Parathyroid adenoma (tissue), 2 donors: ENCODE measurements around the gene MCM9.

Experiments used
- H2AFZ ChIP-seq: fragments of 300-600 bp; sonication (generic); one replicate; pipeline ENCODE4 v1.7.0; 2017; ENCODE audit warnings: antibody characterized with exemption, mild to moderate bottlenecking
- H3K27ac ChIP-seq: fragments of 300-600 bp; sonication (generic); one replicate; pipeline ENCODE4 v1.7.0; 2017
- H3K27me3 ChIP-seq: fragments of 300-600 bp; sonication (generic); one replicate; pipeline ENCODE4 v1.7.0; 2017; ENCODE audit warnings: low read length; ENCODE audit not compliant: control insufficient read depth, insufficient read depth
- H3K36me3 ChIP-seq: fragments of 300-600 bp; sonication (generic); one replicate; pipeline ENCODE4 v1.7.0; 2017; ENCODE audit warnings: low read length; ENCODE audit not compliant: control insufficient read depth, insufficient read depth
- H3K4me1 ChIP-seq: fragments of 300-600 bp; sonication (generic); one replicate; pipeline ENCODE4 v1.7.0; 2017; ENCODE audit warnings: control low read depth
- H3K4me2 ChIP-seq: fragments of 300-600 bp; sonication (generic); one replicate; pipeline ENCODE4 v1.7.0; 2017; ENCODE audit warnings: low read length
- H3K4me3 ChIP-seq: fragments of 300-600 bp; sonication (generic); one replicate; pipeline ENCODE4 v1.7.0; 2017; ENCODE audit warnings: low read depth, low read length
- H3K79me2 ChIP-seq: fragments of 300-600 bp; sonication (generic); one replicate; pipeline ENCODE4 v1.7.0; 2017; ENCODE audit warnings: control low read depth
- H3K9ac ChIP-seq: fragments of 300-600 bp; sonication (generic); one replicate; pipeline ENCODE4 v1.7.0; 2017; ENCODE audit warnings: mild to moderate bottlenecking
- H3K9me3 ChIP-seq: fragments of 300-600 bp; sonication (generic); one replicate; pipeline ENCODE4 v1.7.0; 2017; ENCODE audit warnings: low read length; ENCODE audit not compliant: control insufficient read depth
- CTCF ChIP-seq: fragments of 300-600 bp; sonication (generic); IDR thresholded peaks from one replicate; pipeline ENCODE4 v1.7.0; 2017; ENCODE audit warnings: antibody characterized with exemption, mild to moderate bottlenecking
- donor health status: primary hyperparathyroidism.

The MCM9 gene

GRCh38 chr6:118782651-118783050 is 152.3 kb downstream of the MCM9 start:
- H3K27me3 ChIP-seq: no peaks in the 10 kb centered on the region
- H2AFZ ChIP-seq: no peak overlapping the region
- H3K9ac ChIP-seq: no peak overlapping the region
- H3K79me2 ChIP-seq: no peaks in the 10 kb centered on the region
- no peaks in the 10 kb centered on the region for H3K4me1 ChIP-seq
- no peak overlapping the region for H3K4me2 ChIP-seq
- no peaks in the 10 kb centered on the region for H3K9me3 ChIP-seq
- H3K4me3 ChIP-seq: no peak overlapping the region
- no peak overlapping the region for H3K27ac ChIP-seq
- H3K36me3 ChIP-seq: no peaks in the 10 kb centered on the region
- TF ChIP-seq CTCF: no peak

GRCh38 chr6:118781897-118782296 is 153.1 kb downstream of the MCM9 start:
- Histone ChIP-seq H3K27ac (no peak overlapping the region), H3K27me3 (no peaks in the 10 kb centered on the region), H3K36me3 (no peaks in the 10 kb centered on the region), H3K4me1 (no peaks in the 10 kb centered on the region), H3K9ac (no peak overlapping the region), H2AFZ (no peak overlapping the region), H3K4me2 (no peak overlapping the region), H3K9me3 (no peaks in the 10 kb centered on the region), H3K4me3 (no peak overlapping the region), H3K79me2 (no peaks in the 10 kb centered on the region)
- TF ChIP-seq CTCF: no peak

- Histone ChIP-seq H3K4me1 (no peaks in the 10 kb centered on the region), H3K9ac (no peak overlapping the region), H3K27ac (no peak overlapping the region), H3K9me3 (no peaks in the 10 kb centered on the region), H3K79me2 (no peaks in the 10 kb centered on the region), H3K27me3 (no peaks in the 10 kb centered on the region), H3K4me3 (no peak overlapping the region), H2AFZ (no peak overlapping the region), H3K36me3 (no peaks in the 10 kb centered on the region), H3K4me2 (no peak overlapping the region)
- no peak for TF ChIP-seq CTCF
Measured at GRCh38 chr6:118780668-118781067, 154.3 kb downstream of the MCM9 start.

GRCh38 chr6:118776607-118777549 is 158.1 kb downstream of the MCM9 start:
- peak; percentile 86 for TF ChIP-seq CTCF
- Histone ChIP-seq H2AFZ (peak overlapping the region; percentile 0), H3K27ac (no peak overlapping the region), H3K79me2 (no peaks in the 10 kb centered on the region), H3K4me2 (peak overlapping the region; percentile 49), H3K9ac (no peak overlapping the region), H3K4me1 (no peaks in the 10 kb centered on the region), H3K27me3 (no peaks in the 10 kb centered on the region), H3K36me3 (no peaks in the 10 kb centered on the region), H3K4me3 (no peak overlapping the region), H3K9me3 (no peaks in the 10 kb centered on the region)

- no peak overlapping the region for H3K9ac ChIP-seq
- no peak for TF ChIP-seq CTCF
- no peaks in the 10 kb centered on the region for H3K36me3 ChIP-seq
- H3K4me2 ChIP-seq: no peak overlapping the region
- no peaks in the 10 kb centered on the region for H3K27me3 ChIP-seq
- no peak overlapping the region for H3K27ac ChIP-seq
- no peaks in the 10 kb centered on the region for H3K9me3 ChIP-seq
- no peaks in the 10 kb centered on the region for H3K79me2 ChIP-seq
- H3K4me3 ChIP-seq: no peak overlapping the region
- H3K4me1 ChIP-seq: no peaks in the 10 kb centered on the region
- H2AFZ ChIP-seq: no peak overlapping the region
Measured at GRCh38 chr6:118775381-118775780, 159.6 kb downstream of the MCM9 start.
